Gastroesophageal sphincter (tissue), 3 donors: ENCODE results near the gene ARL9.

ENCODE experiments used
- CTCF ChIP-seq, 4 experiments: fragments of 200-600 bp in 2 of 4; fragments of 450-650 bp in 2 of 4; sonication (generic) in 1 of 4; IDR thresholded peaks; one replicate each; pipeline ENCODE4 v1.5.1; 2017 to 2019; ENCODE audit warnings: antibody characterized with exemption in 4 of 4, mild to moderate bottlenecking in 2 of 4, moderate library complexity in 2 of 4
- EP300 ChIP-seq: sonication (generic); formaldehyde crosslinking; IDR thresholded peaks from one replicate; pipeline ENCODE4 v1.6.1; 2017; ENCODE audit warnings: antibody characterized with exemption, mild to moderate bottlenecking
- POLR2A ChIP-seq, 2 donors: fragments of 450-650 bp; IDR thresholded peaks; one replicate each; pipeline ENCODE4 v1.6.1; 2017; ENCODE audit warnings: antibody characterized with exemption in 2 of 2, mild to moderate bottlenecking in 2 of 2, moderate library complexity in 1 of 2
- POLR2AphosphoS5 ChIP-seq: sonication (generic); formaldehyde crosslinking; IDR thresholded peaks from one replicate; pipeline ENCODE4 v1.6.1; 2017; ENCODE audit warnings: antibody characterized with exemption

GRCh38 chr4:56464581-56464980 is 41.0 kb upstream of the ARL9 start:
- no peak for TF ChIP-seq POLR2A (IDR thresholded peaks at IDR 0.05)
- TF ChIP-seq CTCF (IDR thresholded peaks at IDR 0.05): no peak
- no peak for TF ChIP-seq POLR2AphosphoS5
- TF ChIP-seq EP300: no peak
